OCI-LY3 (cell line): Measurements from ENCODE around the gene DENND6A.

Experiments
- H2AFZ ChIP-seq: fragments of 200-600, 300-600 bp; shearing (Covaris generic); 2 replicates; pipeline ENCODE4 v1.6.0; 2014; ENCODE audit warnings: antibody characterized with exemption, low read depth, low read length
- H3K27ac ChIP-seq: fragments of 200-600, 300-600 bp; sonication (generic); 2 replicates; pipeline ENCODE4 v1.5.1; 2014; ENCODE audit warnings: mild to moderate bottlenecking, low read length, moderate library complexity, mixed read lengths
- H3K27me3 ChIP-seq: fragments of 200-600, 300-600 bp; sonication (generic); 2 replicates; pipeline ENCODE4 v1.6.1; 2014; ENCODE audit warnings: low read depth, low read length, mixed read lengths
- H3K36me3 ChIP-seq: fragments of 200-600, 300-600 bp; sonication (generic); replicated peaks from 2 replicates; pipeline ENCODE3; 2014; ENCODE audit warnings: low read depth, low read length, mixed read lengths
- H3K4me1 ChIP-seq: fragments of 300-600, 200-600 bp; sonication (generic); 2 replicates; pipeline ENCODE4 v1.6.1; 2014; ENCODE audit warnings: low read length, mixed read lengths
- H3K4me2 ChIP-seq: fragments of 200-600, 300-600 bp; sonication (generic); 2 replicates; pipeline ENCODE4 v1.6.1; 2014; ENCODE audit warnings: low read length, mixed read lengths
- H3K4me3 ChIP-seq: fragments of 300-600, 200-600 bp; sonication (generic); 2 replicates; pipeline ENCODE4 v1.5.1; 2014; ENCODE audit warnings: antibody characterized with exemption, mild to moderate bottlenecking, low read length, moderate library complexity
- H3K79me2 ChIP-seq: fragments of 300-600, 200-600 bp; shearing (Covaris generic); 2 replicates; pipeline ENCODE4 v1.6.1; 2014; ENCODE audit warnings: mild to moderate bottlenecking, low read length, mixed read lengths
- H3K9ac ChIP-seq: fragments of 300-600, 200-600 bp; shearing (Covaris generic); 2 replicates; pipeline ENCODE4 v1.6.0; 2014; ENCODE audit warnings: mild to moderate bottlenecking, low read length, moderate library complexity
- H3K9me3 ChIP-seq: fragments of 200-600, 300-600 bp; shearing (Covaris generic); 2 replicates; pipeline ENCODE4 v1.6.1; 2014; ENCODE audit warnings: low read length, mixed read lengths; ENCODE audit not compliant: insufficient read depth
- H4K20me1 ChIP-seq: fragments of 200-600, 300-600 bp; sonication (generic); 2 replicates; pipeline ENCODE4 v1.6.1; 2016; ENCODE audit warnings: low read length, mixed read lengths; ENCODE audit not compliant: insufficient read depth
- CTCF ChIP-seq: fragments of 200-600, 300-600 bp; sonication (generic); IDR thresholded peaks from 2 replicates; pipeline ENCODE4 v1.5.1; 2014; ENCODE audit warnings: antibody characterized with exemption, low read length, low read depth
- EZH2phosphoT487 ChIP-seq: fragments of 200-600 bp; shearing (Covaris generic); IDR thresholded peaks from 2 replicates; pipeline ENCODE4 v1.6.1; 2018; ENCODE audit warnings: antibody characterized with exemption, mixed run types, low read depth

The DENND6A gene

GRCh38 chr3:57627976-57628375 is 64.9 kb downstream of the DENND6A start:
- peaks cover 51% of the 10 kb centered on the region for H3K36me3 ChIP-seq
- no peaks in the 10 kb centered on the region for H3K9me3 ChIP-seq
- H3K27ac ChIP-seq: no peak overlapping the region
- no peak overlapping the region for H2AFZ ChIP-seq
- no peak overlapping the region for H3K4me3 ChIP-seq
- no peaks in the 10 kb centered on the region for H3K4me1 ChIP-seq
- no peaks in the 10 kb centered on the region for H4K20me1 ChIP-seq
- H3K27me3 ChIP-seq: no peaks in the 10 kb centered on the region
- TF ChIP-seq EZH2phosphoT487: no peak
- TF ChIP-seq CTCF: no peak
- H3K79me2 ChIP-seq: no peaks in the 10 kb centered on the region
- no peak overlapping the region for H3K4me2 ChIP-seq
- no peak overlapping the region for H3K9ac ChIP-seq

- Histone ChIP-seq H3K4me1 (no peaks in the 10 kb centered on the region), H3K36me3 (peaks cover 38% of the 10 kb centered on the region)
Observed at GRCh38 chr3:57624801-57625200, 68.1 kb downstream of the DENND6A start.

GRCh38 chr3:57622362-57622761 is 70.5 kb downstream of the DENND6A start:
- Histone ChIP-seq H2AFZ (no peak overlapping the region), H3K9me3 (no peaks in the 10 kb centered on the region), H3K4me2 (no peak overlapping the region), H3K4me1 (no peaks in the 10 kb centered on the region), H3K36me3 (peaks cover 25% of the 10 kb centered on the region), H3K9ac (no peak overlapping the region), H4K20me1 (no peaks in the 10 kb centered on the region), H3K79me2 (no peaks in the 10 kb centered on the region), H3K4me3 (no peak overlapping the region), H3K27me3 (no peaks in the 10 kb centered on the region), H3K27ac (no peak overlapping the region)
- TF ChIP-seq CTCF (no peak), EZH2phosphoT487 (no peak)

More at GRCh38 chr3:57624801-57625200, 68.1 kb downstream of the DENND6A start:
- no peaks in the 10 kb centered on the region for H4K20me1 ChIP-seq
- no peak overlapping the region for H3K4me3 ChIP-seq
- no peak overlapping the region for H3K27ac ChIP-seq
- no peaks in the 10 kb centered on the region for H3K9me3 ChIP-seq
- no peak overlapping the region for H3K9ac ChIP-seq
- no peaks in the 10 kb centered on the region for H3K27me3 ChIP-seq
- TF ChIP-seq CTCF (no peak), EZH2phosphoT487 (no peak)
- no peak overlapping the region for H3K4me2 ChIP-seq
- H2AFZ ChIP-seq: no peak overlapping the region
- no peaks in the 10 kb centered on the region for H3K79me2 ChIP-seq

- TF ChIP-seq CTCF (no peak), EZH2phosphoT487 (no peak)
Observed at GRCh38 chr3:57617739-57618138, 75.1 kb downstream of the DENND6A start.

More at GRCh38 chr3:57617739-57618138, 75.1 kb downstream of the DENND6A start:
- Histone ChIP-seq H3K9me3 (no peaks in the 10 kb centered on the region), H3K9ac (no peak overlapping the region), H3K36me3 (peaks cover 7% of the 10 kb centered on the region), H3K4me2 (no peak overlapping the region), H3K27ac (no peak overlapping the region), H4K20me1 (no peaks in the 10 kb centered on the region), H2AFZ (no peak overlapping the region), H3K79me2 (no peaks in the 10 kb centered on the region), H3K4me3 (no peak overlapping the region), H3K27me3 (no peaks in the 10 kb centered on the region), H3K4me1 (no peaks in the 10 kb centered on the region)
